A549 (cell line): Measurements from ENCODE around the gene SPP2.

Experiments
- EP300 ChIP-seq, 2 experiments: fragments of >200 bp; sonication (Bioruptor Twin); formaldehyde crosslinking; IDR thresholded peaks; 2 replicates in 1 of 2; 3 replicates in 1 of 2; pipeline ENCODE4 v1.6.1; 2016 to 2017
- HOXB5 ChIP-seq: fragments of 250-450 bp; sonication (Bioruptor Pico); IDR thresholded peaks from 2 replicates; pipeline ENCODE4 v1.5.0; 2020; ENCODE audit warnings: mild to moderate bottlenecking, moderate library complexity
- TF ChIP-seq, protein P1 (sequence below): fragments of >200 bp; sonication (Bioruptor Twin); formaldehyde crosslinking; IDR thresholded peaks from 3 replicates; pipeline ENCODE4 v1.5.1; 2016

GRCh38 chr2:234110219-234110618, 59.7 kb downstream of the SPP2 start:
- no peak for TF ChIP-seq EP300 (IDR thresholded peaks at IDR 0.05)
- no peak for TF ChIP-seq HOXB5
- TF ChIP-seq, protein P1, sequence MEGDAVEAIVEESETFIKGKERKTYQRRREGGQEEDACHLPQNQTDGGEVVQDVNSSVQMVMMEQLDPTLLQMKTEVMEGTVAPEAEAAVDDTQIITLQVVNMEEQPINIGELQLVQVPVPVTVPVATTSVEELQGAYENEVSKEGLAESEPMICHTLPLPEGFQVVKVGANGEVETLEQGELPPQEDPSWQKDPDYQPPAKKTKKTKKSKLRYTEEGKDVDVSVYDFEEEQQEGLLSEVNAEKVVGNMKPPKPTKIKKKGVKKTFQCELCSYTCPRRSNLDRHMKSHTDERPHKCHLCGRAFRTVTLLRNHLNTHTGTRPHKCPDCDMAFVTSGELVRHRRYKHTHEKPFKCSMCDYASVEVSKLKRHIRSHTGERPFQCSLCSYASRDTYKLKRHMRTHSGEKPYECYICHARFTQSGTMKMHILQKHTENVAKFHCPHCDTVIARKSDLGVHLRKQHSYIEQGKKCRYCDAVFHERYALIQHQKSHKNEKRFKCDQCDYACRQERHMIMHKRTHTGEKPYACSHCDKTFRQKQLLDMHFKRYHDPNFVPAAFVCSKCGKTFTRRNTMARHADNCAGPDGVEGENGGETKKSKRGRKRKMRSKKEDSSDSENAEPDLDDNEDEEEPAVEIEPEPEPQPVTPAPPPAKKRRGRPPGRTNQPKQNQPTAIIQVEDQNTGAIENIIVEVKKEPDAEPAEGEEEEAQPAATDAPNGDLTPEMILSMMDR = no peak
